Neural cell (in vitro differentiated cells): Measurements from ENCODE around the gene CST9L. TPM values are rescaled to one million over a fixed set of nuclear protein-coding genes. Genes with fewer than 3 reads are reported as not detected.
"Not testable (repeated sequence)": the region's sequence is repeated elsewhere in the genome, so short reads cannot be mapped to it uniquely, and the experiment has no call there.

ENCODE experiments used
- H2AFZ ChIP-seq: fragments of 200-600, 300-800 bp; sonication (generic), shearing (Covaris generic); 2 replicates; pipeline ENCODE4 v1.6.0; 2014; ENCODE audit warnings: low read depth, mild to moderate bottlenecking, antibody characterized with exemption, low read length, moderate library complexity
- H3F3A ChIP-seq: fragments of 200-600 bp; shearing (Covaris generic); 2 replicates; pipeline ENCODE4 v1.6.1; 2016; ENCODE audit warnings: mild to moderate bottlenecking, moderate library complexity, mixed read lengths, antibody characterized with exemption, low read length; ENCODE audit not compliant: insufficient read depth, poor library complexity, severe bottlenecking
- H3K27ac ChIP-seq: fragments of 200-600, 300-800 bp; sonication (generic), shearing (Covaris generic); 2 replicates; pipeline ENCODE4 v1.5.1; 2014; ENCODE audit warnings: mild to moderate bottlenecking, low read length, moderate library complexity
- H3K27me3 ChIP-seq: fragments of 300-800, 200-600 bp; sonication (generic), shearing (Covaris generic); 2 replicates; pipeline ENCODE4 v1.6.0; 2014; ENCODE audit warnings: mild to moderate bottlenecking, low read depth, low read length, moderate library complexity; ENCODE audit not compliant: insufficient read depth
- H3K36me3 ChIP-seq: fragments of 300-800, 200-600 bp; sonication (generic), shearing (Covaris generic); 2 replicates; pipeline ENCODE4 v1.5.1; 2014; ENCODE audit warnings: mild to moderate bottlenecking, antibody characterized with exemption, low read length, moderate library complexity; ENCODE audit not compliant: insufficient read depth
- H3K4me2 ChIP-seq: fragments of 300-800, 200-600 bp; sonication (generic), shearing (Covaris generic); 2 replicates; pipeline ENCODE4 v1.6.0; 2014; ENCODE audit warnings: mild to moderate bottlenecking, low read length
- H3K4me3 ChIP-seq: fragments of 300-800, 200-600 bp; sonication (generic), shearing (Covaris generic); 2 replicates; pipeline ENCODE4 v1.5.1; 2014; ENCODE audit warnings: mild to moderate bottlenecking, low read length, moderate library complexity
- H3K79me2 ChIP-seq: fragments of 200-600 bp; shearing (Covaris generic); replicated peaks from 2 replicates; pipeline ENCODE4 v1.6.0; 2014; ENCODE audit warnings: mild to moderate bottlenecking, low read length, moderate library complexity; ENCODE audit not compliant: insufficient read depth
- H3K9ac ChIP-seq: fragments of 300-800, 200-600 bp; sonication (generic), shearing (Covaris generic); 2 replicates; pipeline ENCODE4 v1.6.1; 2016; ENCODE audit warnings: mild to moderate bottlenecking, low read length, mixed read lengths
- H3K9me2 ChIP-seq: fragments of 200-600 bp; shearing (Covaris generic); 2 replicates; pipeline ENCODE4 v1.6.1; 2016; ENCODE audit warnings: mild to moderate bottlenecking, low read length, mixed read lengths; ENCODE audit not compliant: insufficient read depth
- H3K9me3 ChIP-seq: fragments of 200-600, 300-800 bp; sonication (generic), shearing (Covaris generic); 2 replicates; pipeline ENCODE4 v1.6.1; 2016; ENCODE audit warnings: mild to moderate bottlenecking, mixed run types, low read length, moderate library complexity, mixed read lengths
- H4K20me1 ChIP-seq: fragments of 200-600 bp; shearing (Covaris generic); 2 replicates; pipeline ENCODE4 v1.6.1; 2016; ENCODE audit warnings: mild to moderate bottlenecking, mixed run types; ENCODE audit not compliant: insufficient read depth
- EP300 ChIP-seq: fragments of 450-650 bp; conservative IDR thresholded peaks from 2 replicates; pipeline ENCODE4 v1.6.1; 2014; ENCODE audit warnings: antibody characterized with exemption, mild to moderate bottlenecking, moderate library complexity; ENCODE audit not compliant: poor library complexity, severe bottlenecking
- EZH2 ChIP-seq: fragments of 200-600, 300-800 bp; shearing (Covaris generic), sonication (generic); IDR thresholded peaks from 2 replicates; pipeline ENCODE4 v1.6.1; 2014; ENCODE audit warnings: antibody characterized with exemption, low read length, borderline replicate concordance, mild to moderate bottlenecking; ENCODE audit not compliant: insufficient read depth, poor library complexity, severe bottlenecking
- MXI1 ChIP-seq: fragments of 450-650 bp; conservative IDR thresholded peaks from 2 replicates; pipeline ENCODE4 v1.6.1; 2014; ENCODE audit warnings: antibody characterized with exemption, mild to moderate bottlenecking; ENCODE audit not compliant: poor library complexity, severe bottlenecking
- POLR2AphosphoS5 ChIP-seq: IDR thresholded peaks from 2 replicates; pipeline ENCODE4 v1.6.1; 2012
- RAD21 ChIP-seq: fragments of 450-650 bp; conservative IDR thresholded peaks from 2 replicates; pipeline ENCODE4 v1.6.1; 2014; ENCODE audit warnings: antibody characterized with exemption, mild to moderate bottlenecking, moderate library complexity
- REST ChIP-seq: IDR thresholded peaks from 2 replicates; pipeline ENCODE4 v1.6.1; 2012; ENCODE audit warnings: borderline replicate concordance
- SMC3 ChIP-seq: fragments of 450-650 bp; conservative IDR thresholded peaks from 2 replicates; pipeline ENCODE4 v1.6.1; 2014; ENCODE audit warnings: antibody characterized with exemption, mild to moderate bottlenecking, moderate library complexity; ENCODE audit not compliant: poor library complexity
- TAF1 ChIP-seq: IDR thresholded peaks from 2 replicates; pipeline ENCODE4 v1.6.1; 2012; ENCODE audit warnings: low read depth
- polyA plus RNA-seq: library from polyadenylated mRNA; depleted of rRNA; stranded (reverse); fragments of >200 nt; gene quantifications from 2 replicates; pipeline ENCODE4 v1.2.3, GENCODE V29; 2014

Gene CST9L
- polyA plus RNA-seq, 1 donor from 2014 or later: not detected

GRCh38 chr20:23582293-23582692 lies 14.0 kb upstream of the CST9L start (continued):
- TF ChIP-seq EP300 (no peak), SMC3 (no peak)

- not testable (repeated sequence) for H3K4me3 ChIP-seq, H3K27ac ChIP-seq, H3K27me3 ChIP-seq, H3K9ac ChIP-seq, H3F3A ChIP-seq, H4K20me1 ChIP-seq, H3K79me2 ChIP-seq, H3K9me2 ChIP-seq, H3K36me3 ChIP-seq, H2AFZ ChIP-seq, H3K9me3 ChIP-seq, H3K4me2 ChIP-seq
Measured at GRCh38 chr20:23581833-23582232, 13.5 kb upstream of the CST9L start.

DNA sequence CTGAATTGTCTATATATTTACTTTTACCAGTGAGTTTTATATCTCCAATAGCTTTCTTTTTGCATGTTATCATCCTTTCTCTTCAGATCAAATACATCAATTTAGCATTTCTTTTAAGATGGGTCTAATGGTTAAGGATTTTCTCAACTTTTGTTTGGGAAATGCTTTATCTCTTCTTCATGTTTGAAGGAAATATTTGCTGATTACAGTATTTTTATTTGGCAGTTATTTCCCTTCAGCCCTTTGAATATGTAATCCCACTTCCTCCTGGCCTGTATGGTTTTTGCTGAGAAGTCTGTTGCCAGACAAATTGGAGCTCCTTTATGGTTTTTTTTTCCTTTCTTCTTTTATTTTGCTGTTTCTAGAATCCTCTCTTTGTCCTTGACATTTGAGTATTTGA lies 6.7 kb upstream of the CST9L start:
- Histone ChIP-seq H4K20me1 (no peaks in the 10 kb centered on the region), H3K9me2 (no peaks in the 10 kb centered on the region), H2AFZ (no peak overlapping the region), H3K9ac (no peak overlapping the region), H3K27me3 (no peaks in the 10 kb centered on the region), H3K27ac (no peak overlapping the region), H3K4me2 (no peak overlapping the region), H3F3A (no peaks in the 10 kb centered on the region), H3K79me2 (no peaks in the 10 kb centered on the region), H3K4me3 (no peak overlapping the region), H3K9me3 (no peaks in the 10 kb centered on the region), H3K36me3 (no peaks in the 10 kb centered on the region)
- TF ChIP-seq EP300: no peak
- TF ChIP-seq POLR2AphosphoS5: no peak
- TF ChIP-seq SMC3: no peak
- no peak for TF ChIP-seq RAD21
- TF ChIP-seq EZH2: no peak
- TF ChIP-seq REST: no peak

DNA sequence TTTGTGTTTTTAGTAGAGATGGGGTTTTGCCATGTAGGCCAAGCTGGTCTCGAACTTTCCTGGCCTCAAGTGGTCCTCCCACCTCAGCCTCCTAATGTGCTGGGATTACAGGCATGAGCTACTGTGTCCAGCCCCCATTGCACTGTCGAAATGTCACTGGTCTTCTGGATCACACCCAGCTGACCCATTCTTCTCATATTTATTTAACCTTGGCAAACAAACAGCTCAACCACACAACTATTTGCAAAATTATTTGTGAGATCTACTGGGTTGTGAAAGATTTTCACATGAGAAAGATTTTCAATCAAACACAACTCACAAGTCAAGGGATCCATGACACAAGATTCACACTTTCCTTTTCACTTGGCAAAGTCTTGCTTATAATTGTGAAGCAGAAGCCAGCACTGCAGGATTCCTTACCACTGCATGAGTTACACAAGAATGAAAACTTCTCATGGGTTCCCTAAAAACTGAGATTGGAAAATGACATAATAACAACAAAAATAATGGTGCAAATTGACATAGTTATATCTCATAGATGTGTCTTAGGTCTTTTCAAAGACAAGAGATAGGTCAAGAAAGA lies 2.0 kb upstream of the CST9L start:
- H3K9me3 ChIP-seq: no peaks in the 10 kb centered on the region
- H3K4me3 ChIP-seq: no peak overlapping the region
- no peak overlapping the region for H3K9ac ChIP-seq
- no peak overlapping the region for H2AFZ ChIP-seq
- no peaks in the 10 kb centered on the region for H3K9me2 ChIP-seq
- H3K27ac ChIP-seq: no peak overlapping the region
- H3K4me2 ChIP-seq: no peak overlapping the region
- no peaks in the 10 kb centered on the region for H4K20me1 ChIP-seq
- H3K79me2 ChIP-seq: no peaks in the 10 kb centered on the region
- TF ChIP-seq SMC3 (no peak), EZH2 (no peak), REST (no peak), RAD21 (no peak), POLR2AphosphoS5 (no peak), TAF1 (no peak), MXI1 (no peak)
- H3F3A ChIP-seq: no peaks in the 10 kb centered on the region
- no peaks in the 10 kb centered on the region for H3K36me3 ChIP-seq
- H3K27me3 ChIP-seq: no peaks in the 10 kb centered on the region
